Stomach (tissue), 9 donors: ENCODE data around the gene CFAP61. TPM values are rescaled to one million over a fixed set of nuclear protein-coding genes. Genes with fewer than 3 reads are reported as not detected.

Experiments used
- DNase-seq, 2 donors: peaks; one replicate each; pipeline versions ENCODE4 v3.0.0 to v3.0.0-alpha.2; 2013 to 2019
- H3K27ac ChIP-seq, 5 donors: fragments of 200-600 bp in 4 of 5; sonication (generic) in 4 of 5; one replicate each; pipeline ENCODE4 v1.5.1; 2013 to 2019; ENCODE audit warnings: mild to moderate bottlenecking in 1 of 5, moderate library complexity in 1 of 5
- H3K27me3 ChIP-seq, 3 donors: fragments of 200-600 bp; sonication (generic); one replicate each; pipeline ENCODE4 v1.5.1; 2017 to 2019; ENCODE audit warnings: mixed run types in 1 of 3
- H3K36me3 ChIP-seq, 4 donors: fragments of 200-600 bp; sonication (generic); 1 replicate in 3 of 4; 2 replicates in 1 of 4; pipeline ENCODE4 v1.5.1; 2016 to 2019
- H3K4me1 ChIP-seq, 4 donors: fragments of 200-600 bp; sonication (generic); one replicate each; pipeline ENCODE4 v1.5.1; 2016 to 2019
- H3K4me3 ChIP-seq, 4 donors: fragments of 200-600 bp; sonication (generic) in 3 of 4; one replicate each; pipeline ENCODE4 v1.5.1; 2016 to 2019; ENCODE audit warnings: mild to moderate bottlenecking in 1 of 4
- H3K9me3 ChIP-seq, 4 donors: fragments of 200-600 bp; sonication (generic); one replicate each; pipeline ENCODE4 v1.5.1; 2016 to 2019
- CTCF ChIP-seq, 7 experiments: fragments of 450-650 bp in 4 of 7; fragments of 200-600 bp in 3 of 7; sonication (generic) in 3 of 7; IDR thresholded peaks; one replicate each; pipeline ENCODE4 v1.5.1; 2016 to 2019; ENCODE audit warnings: antibody characterized with exemption in 7 of 7, control low read depth in 2 of 7, mild to moderate bottlenecking in 1 of 7
- EP300 ChIP-seq: sonication (generic); formaldehyde crosslinking; IDR thresholded peaks from one replicate; pipeline ENCODE4 v1.6.1; 2017; ENCODE audit warnings: antibody characterized with exemption
- POLR2A ChIP-seq, 4 donors: fragments of 450-650 bp; IDR thresholded peaks; one replicate each; pipeline ENCODE4 v1.6.1; 2016; ENCODE audit warnings: antibody characterized with exemption in 4 of 4, control low read depth in 2 of 4, mild to moderate bottlenecking in 1 of 4, moderate library complexity in 1 of 4
- POLR2AphosphoS5 ChIP-seq, 3 donors: sonication (generic); formaldehyde crosslinking; IDR thresholded peaks; one replicate each; pipeline ENCODE4 v1.6.1; 2016; ENCODE audit warnings: antibody characterized with exemption in 3 of 3
- WGBS, 5 donors: extraction: QIAGEN DNeasy Blood & Tissue Kit in 3 of 5; methylation state at CpG; one replicate each; pipeline versions ENCODE4 v1.1.5 to v1.1.7; 2013 to 2018; 5-methylcytosine and 5-hydroxymethylcytosine counted together
- intact Hi-C: fragments of 100-400 bp; cut with DNase I; formaldehyde crosslinking; loops from one replicate; pipeline ENCODE4 v1.15.1; 2023; ENCODE audit warnings: low total_unique reads
- polyA plus RNA-seq, 3 donors: library from polyadenylated mRNA; stranded (reverse); fragments of 200-250 nt; gene quantifications; one replicate each; pipeline ENCODE4 v1.2.3, GENCODE V29; 2013
- total RNA-seq, 5 donors: library from RNA; depleted of rRNA; stranded (reverse); fragments of >200 nt; gene quantifications; one replicate each; pipeline versions ENCODE4 v1.1.0 to v1.2.3, GENCODE V29; 2014 to 2016
- donor health status: healthy with polysubstance abuse.
- donor health status: Bipolar disorder and iron deficiency.
- donor health status: healthy.

Gene CFAP61
- total and polyA plus RNA-seq, 8 donors: not detected

- WGBS, 5 donors: 79 to 91% (median 90%) methylated on average over 6 of the region's 6 CpGs
- intact Hi-C loops: no loop called here
- Histone ChIP-seq H3K4me1 (no peaks in the 10 kb centered on the region), H3K4me3 (no peak overlapping the region), H3K27me3 (no peaks in the 10 kb centered on the region), H3K36me3 (no peaks in the 10 kb centered on the region), H3K9me3 (no peaks in the 10 kb centered on the region), H3K27ac (no peak overlapping the region)
- no peak for DNase-seq
- no peak for TF ChIP-seq EP300
Observed at GRCh38 chr20:20327746-20328145, 275.4 kb downstream of the CFAP61 start.

GRCh38 chr20:20329564-20329963 lies 277.2 kb downstream of the CFAP61 start:
- Histone ChIP-seq H3K36me3 (no peaks in the 10 kb centered on the region), H3K4me1 (no peaks in the 10 kb centered on the region), H3K27ac (no peak overlapping the region), H3K4me3 (no peak overlapping the region), H3K27me3 (no peaks in the 10 kb centered on the region), H3K9me3 (no peaks in the 10 kb centered on the region)
- DNase-seq: no peak
- intact Hi-C loops: no loop called here
- 82 to 89% (median 87%) methylated on average over 13 of the region's 13 CpGs for WGBS, 5 donors
- TF ChIP-seq CTCF (IDR thresholded peaks at IDR 0.05) (no peak), EP300 (no peak), POLR2A (IDR thresholded peaks at IDR 0.05) (no peak), POLR2AphosphoS5 (IDR thresholded peaks at IDR 0.05) (no peak)

GRCh38 chr20:20331156-20331555 lies 278.8 kb downstream of the CFAP61 start:
- intact Hi-C loops: no loop called here
- Histone ChIP-seq H3K27ac (no peak overlapping the region), H3K4me3 (no peak overlapping the region), H3K27me3 (no peaks in the 10 kb centered on the region), H3K4me1 (no peaks in the 10 kb centered on the region), H3K9me3 (no peaks in the 10 kb centered on the region), H3K36me3 (no peaks in the 10 kb centered on the region)
- no peak for DNase-seq
- TF ChIP-seq EP300 (no peak), CTCF (IDR thresholded peaks at IDR 0.05) (no peak), POLR2A (IDR thresholded peaks at IDR 0.05) (no peak), POLR2AphosphoS5 (IDR thresholded peaks at IDR 0.05) (no peak)
- WGBS, 5 donors: 38 to 56% (median 43%) methylated on average over 1 of the region's 1 CpG

GRCh38 chr20:20331817-20332216 lies 279.5 kb downstream of the CFAP61 start:
- no peak for TF ChIP-seq POLR2AphosphoS5 (IDR thresholded peaks at IDR 0.05)
- no peak for TF ChIP-seq EP300
- TF ChIP-seq POLR2A (IDR thresholded peaks at IDR 0.05): no peak
- no peak for TF ChIP-seq CTCF (IDR thresholded peaks at IDR 0.05)
- Histone ChIP-seq H3K4me3 (no peak overlapping the region), H3K4me1 (no peaks in the 10 kb centered on the region), H3K27ac (no peak overlapping the region), H3K27me3 (no peaks in the 10 kb centered on the region), H3K36me3 (no peaks in the 10 kb centered on the region), H3K9me3 (peaks cover 0 to 1% (median 0%) of the 10 kb centered on the region in 4 donors)
- no peak for DNase-seq
- WGBS, 5 donors: 68 to 81% (median 75%) methylated on average over 2 of the region's 2 CpGs
- intact Hi-C loops: no loop called here

- intact Hi-C loops: no loop called here
- H3K27me3 ChIP-seq: no peaks in the 10 kb centered on the region
- TF ChIP-seq POLR2A (IDR thresholded peaks at IDR 0.05): no peak
- no peak for TF ChIP-seq EP300
- no peak for TF ChIP-seq CTCF (IDR thresholded peaks at IDR 0.05)
- no peak for TF ChIP-seq POLR2AphosphoS5 (IDR thresholded peaks at IDR 0.05)
- H3K4me3 ChIP-seq: no peak overlapping the region
- H3K27ac ChIP-seq: no peak overlapping the region
- WGBS, 5 donors: 66 to 81% (median 73%) methylated on average over 6 of the region's 6 CpGs
- peaks cover 0 to 3% (median 0%) of the 10 kb centered on the region in 4 donors for H3K9me3 ChIP-seq
- no peaks in the 10 kb centered on the region for H3K4me1 ChIP-seq
- no peak for DNase-seq
- no peaks in the 10 kb centered on the region for H3K36me3 ChIP-seq
Observed at GRCh38 chr20:20333866-20334265, 281.5 kb downstream of the CFAP61 start.
